ENCODE measurements around the gene OAS3. TPM values are rescaled to one million over a fixed set of nuclear protein-coding genes. Genes with fewer than 3 reads are reported as not detected.
"Not testable (repeated sequence)": the region's sequence is repeated elsewhere in the genome, so short reads cannot be mapped to it uniquely, and the experiment has no call there.

OAS3 gene
- polyA plus RNA-seq, 3 donors, result 7.2 to 10.4 (median 9.9) TPM

DNA sequence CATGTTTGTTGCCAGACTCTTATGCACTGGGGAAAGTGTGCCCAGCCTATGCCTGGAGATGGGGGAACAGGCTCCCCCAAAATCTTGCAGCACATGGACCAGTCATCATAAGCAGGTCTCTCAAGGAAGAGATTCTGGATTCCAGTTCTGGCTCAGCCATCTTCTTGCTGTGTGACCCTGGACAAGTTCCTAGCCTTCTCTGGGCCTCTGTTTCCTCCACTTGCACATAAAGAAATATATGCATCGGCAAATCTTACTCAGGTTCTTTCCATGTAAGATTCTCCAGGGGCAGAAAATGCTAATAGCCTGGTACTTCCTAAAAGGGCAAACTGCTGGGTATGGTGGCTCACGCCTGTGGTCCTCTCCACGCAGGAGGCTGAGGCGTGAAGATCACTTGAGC is 7.2 kb downstream of the OAS3 start:
- no peak for DNase-seq (ENCODE audit: extremely low read depth in 1 of 11, low read depth in 9 of 11, low spot score in 4 of 11)

- DNase-seq (ENCODE audit: extremely low read depth in 1 of 11, low read depth in 9 of 11, low spot score in 4 of 11), result no peak
These were observed 8.1 kb downstream of the OAS3 start for GRCh38 chr12:112946236-112947000.

GRCh38 chr12:112947314-112947713 is 9.0 kb downstream of the OAS3 start:
- DNase-seq (ENCODE audit: extremely low read depth in 1 of 11, low read depth in 9 of 11, low spot score in 4 of 11), result no peak

DNA sequence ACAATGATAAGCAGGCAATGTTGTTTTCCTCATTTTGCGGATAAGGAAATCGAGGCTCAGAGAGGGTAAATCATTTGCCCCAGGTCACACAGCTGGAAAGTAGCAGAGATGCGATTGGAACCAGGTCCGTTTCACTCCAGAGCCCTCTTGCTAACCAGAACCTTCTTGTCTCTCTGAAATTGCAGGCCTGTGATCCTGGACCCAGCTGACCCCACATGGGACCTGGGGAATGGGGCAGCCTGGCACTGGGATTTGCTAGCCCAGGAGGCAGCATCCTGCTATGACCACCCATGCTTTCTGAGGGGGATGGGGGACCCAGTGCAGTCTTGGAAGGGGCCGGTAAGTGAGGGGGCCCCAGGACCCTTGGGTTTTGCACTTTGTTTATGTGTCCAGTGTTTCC is 9.5 kb downstream of the OAS3 start:
- DNase-seq (ENCODE audit: extremely low read depth in 1 of 11, low read depth in 9 of 11, low spot score in 4 of 11), result no peak

DNA sequence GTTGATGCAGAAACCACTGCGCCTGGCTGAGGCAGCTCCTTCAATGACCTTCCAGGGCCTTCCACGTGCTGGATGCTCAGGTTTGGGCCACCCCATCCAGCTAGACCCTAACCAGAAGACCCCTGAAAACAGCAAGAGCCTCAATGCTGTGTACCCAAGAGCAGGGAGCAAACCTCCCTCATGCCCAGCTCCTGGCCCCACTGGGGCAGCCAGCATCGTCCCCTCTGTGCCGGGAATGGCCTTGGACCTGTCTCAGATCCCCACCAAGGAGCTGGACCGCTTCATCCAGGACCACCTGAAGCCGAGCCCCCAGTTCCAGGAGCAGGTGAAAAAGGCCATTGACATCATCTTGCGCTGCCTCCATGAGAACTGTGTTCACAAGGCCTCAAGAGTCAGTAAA is 10.5 kb downstream of the OAS3 start:
- no peak for DNase-seq (ENCODE audit: extremely low read depth in 1 of 11, low read depth in 9 of 11, low spot score in 4 of 11)

GRCh38 chr12:112950701-112951100 is 12.4 kb downstream of the OAS3 start:
- DNase-seq (ENCODE audit: extremely low read depth in 1 of 11, low read depth in 9 of 11, low spot score in 4 of 11), result no peak

DNA sequence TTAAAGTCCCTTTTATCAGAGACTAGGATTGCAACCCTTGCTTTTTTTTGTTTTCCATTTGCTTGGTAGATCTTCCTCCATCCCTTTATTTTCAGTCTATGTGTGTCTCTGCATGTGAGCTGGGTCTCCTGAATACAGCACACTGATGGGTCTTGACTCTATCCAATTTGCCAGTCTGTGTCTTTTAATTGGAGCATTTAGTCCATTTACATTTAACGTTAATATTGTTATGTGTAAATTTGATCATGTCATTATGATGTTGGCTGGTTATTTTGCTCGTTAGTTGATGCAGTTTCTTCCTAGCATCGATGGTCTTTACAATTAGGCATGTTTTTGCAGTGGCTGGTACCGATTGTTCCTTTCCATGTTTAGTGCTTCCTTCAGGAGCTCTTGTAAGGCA is 18.9 kb downstream of the OAS3 start:
- not testable (repeated sequence) for DNase-seq (ENCODE audit: extremely low read depth in 1 of 11, low read depth in 9 of 11, low spot score in 4 of 11)

DNA sequence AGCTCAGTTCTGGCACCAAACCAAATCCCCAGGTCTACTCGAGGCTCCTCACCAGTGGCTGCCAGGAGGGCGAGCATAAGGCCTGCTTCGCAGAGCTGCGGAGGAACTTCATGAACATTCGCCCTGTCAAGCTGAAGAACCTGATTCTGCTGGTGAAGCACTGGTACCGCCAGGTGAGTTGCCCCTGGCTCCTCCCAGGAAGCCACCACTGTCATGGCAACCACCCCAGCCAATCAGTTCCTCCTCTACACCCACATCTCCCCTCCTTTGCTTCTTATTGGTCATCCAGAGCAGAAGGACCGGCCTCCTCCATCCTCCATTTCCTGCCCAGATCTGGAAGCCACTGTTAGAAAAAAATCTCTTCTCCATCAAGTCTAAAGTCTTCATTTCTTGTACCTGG is 22.8 kb downstream of the OAS3 start:
- no peak for DNase-seq (ENCODE audit: extremely low read depth in 1 of 11, low read depth in 9 of 11, low spot score in 4 of 11)

- no peak for DNase-seq (ENCODE audit: extremely low read depth in 1 of 11, low read depth in 9 of 11, low spot score in 4 of 11)
These were observed 23.3 kb downstream of the OAS3 start for GRCh38 chr12:112961536-112961935.

DNA sequence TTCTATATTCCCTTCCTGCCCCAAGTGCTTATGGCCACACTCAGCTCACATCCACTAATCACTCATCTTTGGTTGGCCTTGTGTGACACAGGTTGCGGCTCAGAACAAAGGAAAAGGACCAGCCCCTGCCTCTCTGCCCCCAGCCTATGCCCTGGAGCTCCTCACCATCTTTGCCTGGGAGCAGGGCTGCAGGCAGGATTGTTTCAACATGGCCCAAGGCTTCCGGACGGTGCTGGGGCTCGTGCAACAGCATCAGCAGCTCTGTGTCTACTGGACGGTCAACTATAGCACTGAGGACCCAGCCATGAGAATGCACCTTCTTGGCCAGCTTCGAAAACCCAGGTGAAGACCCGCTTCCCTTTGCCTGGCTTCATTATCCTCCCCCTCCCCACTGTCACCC is 24.3 kb downstream of the OAS3 start:
- no peak for DNase-seq (ENCODE audit: extremely low read depth in 1 of 11, low read depth in 9 of 11, low spot score in 4 of 11)

GRCh38 chr12:112963227-112963861 is 25.1 kb downstream of the OAS3 start:
- no peak for DNase-seq (ENCODE audit: extremely low read depth in 1 of 11, low read depth in 9 of 11, low spot score in 4 of 11)

DNA sequence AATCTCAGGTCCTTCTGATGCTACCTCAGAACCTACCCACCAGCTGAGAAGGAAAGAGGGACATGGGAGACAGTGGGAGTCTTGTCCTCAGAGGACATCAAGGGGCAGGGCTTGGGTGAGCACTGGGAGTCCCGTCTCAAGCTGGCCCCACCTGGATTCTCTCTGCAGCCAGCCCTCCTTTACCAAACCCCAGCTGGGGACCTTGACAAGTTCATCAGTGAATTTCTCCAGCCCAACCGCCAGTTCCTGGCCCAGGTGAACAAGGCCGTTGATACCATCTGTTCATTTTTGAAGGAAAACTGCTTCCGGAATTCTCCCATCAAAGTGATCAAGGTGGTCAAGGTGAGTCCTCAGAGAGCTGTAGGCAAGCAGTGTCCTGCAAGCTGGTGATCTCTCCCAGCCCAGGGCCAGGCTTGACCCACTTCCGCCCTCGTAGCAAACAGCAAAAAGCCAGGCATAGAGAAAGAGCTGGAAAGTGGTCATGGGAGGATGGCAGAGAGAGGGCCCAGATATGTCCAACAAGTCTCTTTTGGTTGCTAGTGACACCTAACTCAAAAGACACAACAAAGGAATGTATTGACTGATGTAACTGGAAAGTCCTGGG is 25.9 kb downstream of the OAS3 start:
- no peak for DNase-seq (ENCODE audit: extremely low read depth in 1 of 11, low read depth in 9 of 11, low spot score in 4 of 11)

DNA sequence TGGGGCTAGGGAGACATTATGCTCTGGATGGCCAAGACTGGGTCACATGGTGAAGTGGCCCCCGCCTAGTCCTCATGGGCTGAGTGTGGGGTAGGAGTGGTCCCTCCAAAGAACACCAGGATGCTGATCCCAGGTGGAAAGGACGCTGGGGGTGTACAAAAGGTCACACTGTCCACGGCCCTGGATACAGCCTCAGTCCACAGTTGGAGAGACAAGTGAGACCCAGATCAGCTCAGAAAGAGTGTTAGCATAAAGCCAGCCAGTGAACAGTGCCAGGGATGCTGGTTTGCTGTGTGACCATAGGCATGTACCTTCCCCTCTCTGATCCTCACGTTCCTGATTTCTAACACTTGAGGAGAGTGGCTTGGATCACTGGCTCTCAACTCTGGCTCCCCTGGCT is 26.6 kb downstream of the OAS3 start:
- DNase-seq (ENCODE audit: extremely low read depth in 1 of 11, low read depth in 9 of 11, low spot score in 4 of 11), result no peak

GRCh38 chr12:112965643-112966042 is 27.4 kb downstream of the OAS3 start:
- DNase-seq (ENCODE audit: extremely low read depth in 1 of 11, low read depth in 9 of 11, low spot score in 4 of 11), result no peak

GRCh38 chr12:112967306-112967705 is 29.0 kb downstream of the OAS3 start:
- no peak for DNase-seq (ENCODE audit: extremely low read depth in 1 of 11, low read depth in 9 of 11, low spot score in 4 of 11)

GRCh38 chr12:112967858-112968257 is 29.6 kb downstream of the OAS3 start:
- no peak for DNase-seq (ENCODE audit: extremely low read depth in 1 of 11, low read depth in 9 of 11, low spot score in 4 of 11)

DNA sequence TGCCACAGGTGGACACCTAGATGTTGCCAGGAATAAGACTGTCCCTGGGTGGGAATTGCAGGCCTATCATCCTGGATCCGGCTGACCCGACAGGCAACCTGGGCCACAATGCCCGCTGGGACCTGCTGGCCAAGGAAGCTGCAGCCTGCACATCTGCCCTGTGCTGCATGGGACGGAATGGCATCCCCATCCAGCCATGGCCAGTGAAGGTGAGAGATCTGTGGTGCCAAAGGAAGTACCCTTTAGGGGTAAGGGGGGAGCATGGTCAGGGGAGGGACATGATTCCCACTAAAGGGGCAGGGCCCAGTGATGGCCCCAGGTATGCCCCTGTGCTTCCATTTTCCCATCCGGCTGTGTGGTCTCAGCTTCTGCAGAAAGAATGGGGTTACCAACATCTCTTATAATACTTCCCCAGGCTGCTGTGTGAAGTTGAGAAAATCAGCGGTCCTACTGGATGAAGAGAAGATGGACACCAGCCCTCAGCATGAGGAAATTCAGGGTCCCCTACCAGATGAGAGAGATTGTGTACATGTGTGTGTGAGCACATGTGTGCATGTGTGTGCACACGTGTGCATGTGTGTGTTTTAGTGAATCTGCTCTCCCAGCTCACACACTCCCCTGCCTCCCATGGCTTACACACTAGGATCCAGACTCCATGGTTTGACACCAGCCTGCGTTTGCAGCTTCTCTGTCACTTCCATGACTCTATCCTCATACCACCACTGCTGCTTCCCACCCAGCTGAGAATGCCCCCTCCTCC is 31.5 kb downstream of the OAS3 start:
- no peak for DNase-seq (ENCODE audit: extremely low read depth in 1 of 11, low read depth in 9 of 11, low spot score in 4 of 11)

DNA sequence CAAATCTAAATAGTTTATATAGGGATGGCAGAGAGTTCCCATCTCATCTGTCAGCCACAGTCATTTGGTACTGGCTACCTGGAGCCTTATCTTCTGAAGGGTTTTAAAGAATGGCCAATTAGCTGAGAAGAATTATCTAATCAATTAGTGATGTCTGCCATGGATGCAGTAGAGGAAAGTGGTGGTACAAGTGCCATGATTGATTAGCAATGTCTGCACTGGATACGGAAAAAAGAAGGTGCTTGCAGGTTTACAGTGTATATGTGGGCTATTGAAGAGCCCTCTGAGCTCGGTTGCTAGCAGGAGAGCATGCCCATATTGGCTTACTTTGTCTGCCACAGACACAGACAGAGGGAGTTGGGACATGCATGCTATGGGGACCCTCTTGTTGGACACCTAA is 32.1 kb downstream of the OAS3 start:
- no peak for DNase-seq (ENCODE audit: extremely low read depth in 1 of 11, low read depth in 9 of 11, low spot score in 4 of 11)

- DNase-seq (ENCODE audit: extremely low read depth in 1 of 11, low read depth in 9 of 11, low spot score in 4 of 11), result peak in 4 of 11 donors; percentile 4 to 22 (median 9)
These were observed 33.0 kb downstream of the OAS3 start for GRCh38 chr12:112971248-112971647.

Data from renal cortex interstitium (tissue), 11 donors.